Right cardiac atrium (tissue), 5 donors: ENCODE measurements around the gene PRSS36. TPM values are rescaled to one million over a fixed set of nuclear protein-coding genes. Genes with fewer than 3 reads are reported as not detected.

Experiments used
- ATAC-seq, 2 donors: fragments of 200-7000 bp; cut with Tn5 transposase; one replicate each; pipeline versions ENCODE4 v1.8.0 to v1.9.1; 2020; ENCODE audit warnings: moderate library complexity in 2 of 2, mild to moderate bottlenecking in 1 of 2
- DNase-seq, 3 donors: peaks; one replicate each; pipeline ENCODE4 v3.0.0-alpha.2; 2020
- H3K27ac ChIP-seq: one replicate; pipeline ENCODE4 v1.5.1; 2013; ENCODE audit warnings: mild to moderate bottlenecking, low read length, control low read depth, moderate library complexity
- H3K27me3 ChIP-seq: one replicate; pipeline ENCODE4 v1.6.1; 2013; ENCODE audit not compliant: control insufficient read depth, insufficient read depth
- H3K4me1 ChIP-seq: one replicate; pipeline ENCODE4 v1.6.1; 2013; ENCODE audit warnings: low read length; ENCODE audit not compliant: control insufficient read depth, insufficient read depth
- H3K4me3 ChIP-seq: one replicate; pipeline ENCODE4 v1.5.1; 2013; ENCODE audit warnings: low read length, control low read depth
- H3K9me3 ChIP-seq: one replicate; pipeline ENCODE4 v1.6.1; 2013; ENCODE audit warnings: low read length; ENCODE audit not compliant: control insufficient read depth
- WGBS: extraction: QIAGEN DNeasy Blood & Tissue Kit; methylation state at CpG from one replicate; pipeline ENCODE4 v1.1.7; 2013; 5-methylcytosine and 5-hydroxymethylcytosine counted together
- intact Hi-C, 4 donors: fragments of 100-400 bp; cut with DNase I; formaldehyde crosslinking; loops; one replicate each; pipeline versions ENCODE4 v1.11.0 to v1.14.0; 2022 to 2023
- polyA plus RNA-seq: library from polyadenylated mRNA; stranded (reverse); fragments of 200-250 nt; gene quantifications from one replicate; pipeline ENCODE4 v1.2.3, GENCODE V29; 2013
- total RNA-seq, 4 donors: library from RNA; stranded (reverse); fragmentation: NEBNext Ultra II Directional; extraction: Animal tissue kit (Norgen Biotek cat#: 25700); gene quantifications; one replicate each; pipeline ENCODE4 v1.2.1, GENCODE V29; 2021
- donor health status: healthy with polysubstance abuse.
- donor health status: DM: no; HTN: yes; CAD: no.
- donor health status: DM: no; HTN: no; CAD: no.
- donor health status: DM: no; HTN: yes; CAD: no; lungs with severe emphysema.
- donor health status: DM: yes; HTN: yes; CAD: no.

Gene PRSS36
- total and polyA plus RNA-seq, 5 donors, result 1.1 to 2.2 (median 1.7) TPM

- no peak for ATAC-seq
- 88% methylated on average over 2 of the region's 2 CpGs for WGBS
- Histone ChIP-seq H3K27me3 (no peaks in the 10 kb centered on the region), H3K4me1 (no peaks in the 10 kb centered on the region), H3K9me3 (no peaks in the 10 kb centered on the region), H3K4me3 (no peak overlapping the region), H3K27ac (no peak overlapping the region)
- intact Hi-C loops, result no loop called here
- DNase-seq, result peak in 1 of 3 donors; percentile 5
Observed at GRCh38 chr16:31090540-31090939, 59.3 kb downstream of the PRSS36 start.

- Histone ChIP-seq H3K4me3 (no peak overlapping the region), H3K9me3 (no peaks in the 10 kb centered on the region), H3K27me3 (no peaks in the 10 kb centered on the region), H3K4me1 (no peaks in the 10 kb centered on the region), H3K27ac (no peak overlapping the region)
- DNase-seq (peak in 1 of 3 donors; percentile 35), ATAC-seq (no peak)
- intact Hi-C loops, result no loop called here
- 94% methylated on average over 8 of the region's 8 CpGs for WGBS
Observed at GRCh38 chr16:31089199-31089598, 60.7 kb downstream of the PRSS36 start.

Other genes with a start within 250 kb of the PRSS36 start
- 1 to 10 TPM; 5.1 to 8.4 (median 6.6) TPM for gene FBXL19, start 226.5 kb downstream of the PRSS36 start, total RNA-seq
- 8.3 TPM for gene FBXL19, start 226.5 kb downstream of the PRSS36 start, polyA plus RNA-seq
- gene ORAI3, start 201.0 kb downstream of the PRSS36 start, total RNA-seq, result 10 to 100 TPM; 11.8 to 14.6 (median 13.3) TPM
- gene ORAI3, start 201.0 kb downstream of the PRSS36 start, polyA plus RNA-seq, result 15.5 TPM
- 10 to 100 TPM in 3 of 4 donors, 1 to 10 TPM in 1; 9.7 to 11.6 (median 10.2) TPM for gene SETD1A, start 192.3 kb downstream of the PRSS36 start, total RNA-seq
- 9.6 TPM for gene SETD1A, start 192.3 kb downstream of the PRSS36 start, polyA plus RNA-seq
- 1 to 10 TPM; 4.1 to 7.4 (median 5.6) TPM for gene HSD3B7, start 164.9 kb downstream of the PRSS36 start, total RNA-seq
- gene HSD3B7, start 164.9 kb downstream of the PRSS36 start, polyA plus RNA-seq, result 6.8 TPM
- gene STX1B, start 139.4 kb downstream of the PRSS36 start, total RNA-seq, result 1 to 10 TPM; 1.6 to 2.1 (median 1.8) TPM
- gene STX1B, start 139.4 kb downstream of the PRSS36 start, polyA plus RNA-seq, result 0.66 TPM
- gene STX4, start 116.5 kb downstream of the PRSS36 start, total RNA-seq, result 10 to 100 TPM; 39.6 to 51.3 (median 45.0) TPM
- 47.3 TPM for gene STX4, start 116.5 kb downstream of the PRSS36 start, polyA plus RNA-seq
- gene ZNF668, start 75.8 kb downstream of the PRSS36 start, total RNA-seq, result 1 to 10 TPM; 4.6 to 6.6 (median 4.9) TPM
- gene ZNF668, start 75.8 kb downstream of the PRSS36 start, polyA plus RNA-seq, result 5.7 TPM
- 10 to 100 TPM in 1 of 4 donors, 1 to 10 TPM in 3; 7.8 to 10.3 (median 9.3) TPM for gene ZNF646, start 75.6 kb downstream of the PRSS36 start, total RNA-seq
- gene ZNF646, start 75.6 kb downstream of the PRSS36 start, polyA plus RNA-seq, result 6.4 TPM
- gene PRSS53, start 61.1 kb downstream of the PRSS36 start, total RNA-seq, result 1 to 10 TPM in 2 of 4 donors, under 1 TPM in 2; 0.36 to 1.5 (median 0.88) TPM
- 0.79 TPM for gene PRSS53, start 61.1 kb downstream of the PRSS36 start, polyA plus RNA-seq
- gene VKORC1, start 55.3 kb downstream of the PRSS36 start, total RNA-seq, result 10 to 100 TPM; 40.8 to 56.0 (median 47.1) TPM
- gene VKORC1, start 55.3 kb downstream of the PRSS36 start, polyA plus RNA-seq, result 68.0 TPM
- 10 to 100 TPM; 43.8 to 50.8 (median 48.3) TPM for gene BCKDK, start 41.7 kb downstream of the PRSS36 start, total RNA-seq
- gene BCKDK, start 41.7 kb downstream of the PRSS36 start, polyA plus RNA-seq, result 42.2 TPM
- gene KAT8, start 32.4 kb downstream of the PRSS36 start, total RNA-seq, result 10 to 100 TPM; 72.3 to 76.4 (median 75.2) TPM
- 77.0 TPM for gene KAT8, start 32.4 kb downstream of the PRSS36 start, polyA plus RNA-seq
- under 1 TPM in 2 of 4 donors, not detected in 2; 0.15 to 0.40 TPM for gene PRSS8, start 14.3 kb downstream of the PRSS36 start, total RNA-seq
- gene PRSS8, start 14.3 kb downstream of the PRSS36 start, polyA plus RNA-seq, result 0.41 TPM
- 100 to 1,000 TPM; 112 to 172 (median 138) TPM for gene FUS, start 30.1 kb upstream of the PRSS36 start, total RNA-seq
- 153 TPM for gene FUS, start 30.1 kb upstream of the PRSS36 start, polyA plus RNA-seq
- gene PYCARD, start 52.7 kb upstream of the PRSS36 start, total RNA-seq, result 10 to 100 TPM in 1 of 4 donors, 1 to 10 TPM in 3; 6.6 to 13.2 (median 8.2) TPM
- 8.0 TPM for gene PYCARD, start 52.7 kb upstream of the PRSS36 start, polyA plus RNA-seq
- under 1 TPM in 3 of 4 donors, not detected in 1; 0.03 to 0.31 (median 0.14) TPM for gene TRIM72, start 64.1 kb upstream of the PRSS36 start, total RNA-seq
- gene TRIM72, start 64.1 kb upstream of the PRSS36 start, polyA plus RNA-seq, result 0.11 TPM
- not detected for gene PYDC1, start 67.1 kb upstream of the PRSS36 start, total RNA-seq
- gene PYDC1, start 67.1 kb upstream of the PRSS36 start, polyA plus RNA-seq, result 0.23 TPM
- 10 to 100 TPM in 2 of 4 donors, 1 to 10 TPM in 2; 7.6 to 13.8 (median 11.0) TPM for gene ITGAM, start 109.9 kb upstream of the PRSS36 start, total RNA-seq
- 3.7 TPM for gene ITGAM, start 109.9 kb upstream of the PRSS36 start, polyA plus RNA-seq
- gene ITGAX, start 205.1 kb upstream of the PRSS36 start, total RNA-seq, result 1 to 10 TPM; 1.6 to 2.1 (median 1.9) TPM
- 1.1 TPM for gene ITGAX, start 205.1 kb upstream of the PRSS36 start, polyA plus RNA-seq
- not detected for gene ITGAD, start 243.3 kb upstream of the PRSS36 start, total RNA-seq
- not detected for gene ITGAD, start 243.3 kb upstream of the PRSS36 start, polyA plus RNA-seq